Dendritic cell treated with granulocyte-macrophage colony-stimulating factor and Interleukin-4, amounts not matched to agents 40 ng/mL and 50 ng/mL, for 4 days (primary cell): Measurements from ENCODE around the gene TNNT1.
"Not testable (repeated sequence)": the region's sequence is repeated elsewhere in the genome, so short reads cannot be mapped to it uniquely, and the experiment has no call there.

Experiments used
- H3K27ac Mint-ChIP-seq: one replicate; pipeline ENCODE4 v1.8.0; 2022; ENCODE audit warnings: mild to moderate bottlenecking, mixed read lengths
- H3K27me3 Mint-ChIP-seq: one replicate; pipeline ENCODE4 v1.8.0; 2022; ENCODE audit warnings: mild to moderate bottlenecking, mixed read lengths
- H3K36me3 Mint-ChIP-seq: one replicate; pipeline ENCODE4 v1.8.0; 2022; ENCODE audit warnings: low read depth, mixed read lengths
- H3K4me1 Mint-ChIP-seq: one replicate; pipeline ENCODE4 v1.8.0; 2022; ENCODE audit warnings: low read depth, mixed read lengths
- H3K4me3 Mint-ChIP-seq: one replicate; pipeline ENCODE4 v1.8.0; 2022; ENCODE audit warnings: mild to moderate bottlenecking, moderate library complexity, mixed read lengths
- H3K9me3 Mint-ChIP-seq: one replicate; pipeline ENCODE4 v1.8.0; 2022; ENCODE audit warnings: mixed read lengths
- intact Hi-C: fragments of 100-400 bp; cut with micrococcal nuclease; formaldehyde crosslinking; loops from one replicate; pipeline ENCODE4 v1.15.0; 2022

TNNT1 gene

GRCh38 chr19:55160128-55160985, 11.4 kb upstream of the TNNT1 start:
- Mint-ChIP-seq H3K27ac (no peak overlapping the region), H3K9me3 (no peaks in the 10 kb centered on the region), H3K27me3 (peaks cover 84% of the 10 kb centered on the region), H3K36me3 (no peaks in the 10 kb centered on the region), H3K4me1 (peaks cover 20% of the 10 kb centered on the region), H3K4me3 (peak overlapping the region; percentile 27)
- intact Hi-C loops, result loop anchor here (1.0 kb wide), 1 partner anchor 43 kb away; the partner anchor contains the start of gene PPP1R12C

GRCh38 chr19:55158848-55159749, 10.1 kb upstream of the TNNT1 start:
- Mint-ChIP-seq H3K36me3 (no peaks in the 10 kb centered on the region), H3K4me3 (no peak overlapping the region), H3K27ac (no peak overlapping the region), H3K4me1 (peaks cover 21% of the 10 kb centered on the region), H3K9me3 (no peaks in the 10 kb centered on the region), H3K27me3 (peaks cover 82% of the 10 kb centered on the region)
- intact Hi-C loops, result no loop called here

DNA sequence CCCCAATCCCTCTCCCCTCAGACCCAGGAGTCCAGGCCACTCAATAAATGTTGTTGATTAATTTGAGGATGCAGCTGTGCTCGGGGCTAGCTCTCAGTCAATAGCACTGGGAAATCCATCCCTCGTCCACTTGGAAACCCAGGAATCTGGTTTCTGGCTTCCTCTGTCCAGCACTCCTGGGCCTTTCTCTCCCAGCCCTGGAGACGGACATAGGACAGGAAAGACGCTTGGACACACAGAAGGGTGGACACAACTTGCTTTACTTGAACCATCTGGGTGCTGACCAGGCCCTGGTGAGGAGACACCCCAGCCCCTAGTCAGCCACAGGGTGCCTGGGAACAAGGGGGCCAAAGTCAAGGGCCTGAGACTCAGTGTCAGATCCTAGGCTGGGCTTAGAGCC, 9.4 kb upstream of the TNNT1 start:
- Mint-ChIP-seq H3K27ac (peak overlapping the region; percentile 1), H3K4me1 (peaks cover 26% of the 10 kb centered on the region), H3K4me3 (no peak overlapping the region), H3K36me3 (no peaks in the 10 kb centered on the region), H3K9me3 (no peaks in the 10 kb centered on the region), H3K27me3 (peaks cover 81% of the 10 kb centered on the region)
- intact Hi-C loops, result no loop called here

DNA sequence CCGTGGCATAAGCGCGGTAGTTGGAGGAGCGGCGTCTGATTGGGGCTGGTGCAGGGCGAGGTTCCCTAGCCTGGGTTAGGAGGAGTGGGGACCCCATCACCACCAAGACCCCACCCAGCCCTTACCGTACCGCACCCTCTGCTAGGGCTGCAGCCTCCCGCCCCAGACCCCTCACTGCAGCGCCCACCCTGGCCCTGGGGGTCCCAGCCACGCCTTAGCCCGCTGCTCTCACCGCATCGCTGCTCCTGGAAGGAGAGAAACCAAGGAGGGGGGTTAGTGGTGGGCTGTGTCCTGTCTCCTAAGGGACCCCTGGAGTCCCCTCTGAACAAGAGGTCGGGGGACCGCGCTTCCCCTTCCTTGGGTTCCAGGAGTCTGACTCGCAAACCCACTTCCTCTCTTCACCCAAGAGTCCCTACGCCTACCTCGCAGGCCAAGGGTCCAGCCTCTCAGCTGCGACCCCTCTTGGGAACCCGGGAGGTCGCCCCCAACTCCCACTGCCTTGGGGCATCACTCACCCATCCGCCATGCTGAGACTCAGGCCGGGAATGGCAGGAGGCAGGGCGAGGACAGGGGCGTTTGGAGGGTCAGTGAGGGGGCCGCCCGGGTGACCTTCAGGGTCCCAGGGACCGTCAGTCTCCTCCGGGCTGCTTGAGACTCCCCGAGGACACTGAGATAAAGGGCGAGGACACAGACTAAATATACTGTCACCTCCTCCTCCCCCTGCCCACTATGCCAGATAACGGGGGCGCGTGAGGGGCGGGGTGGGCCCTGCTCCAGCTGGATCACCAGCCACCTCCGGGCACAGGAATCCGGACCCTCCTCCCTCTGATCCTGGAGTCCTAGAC, 8.3 kb upstream of the TNNT1 start, which contains the start of gene TNNI3:
Gene TNNI3, minus strand, starts transcription at position 669 of the 845 bp plus-strand sequence. Its CDS starts 143 bp downstream, at position 526.
- H3K27me3 Mint-ChIP-seq, result peaks cover 75% of the 10 kb centered on the region
- peaks cover 2% of the 10 kb centered on the region for H3K9me3 Mint-ChIP-seq
- H3K4me1 Mint-ChIP-seq, result peaks cover 26% of the 10 kb centered on the region
- peak within 1 kb of the TSS; percentile 21 for H3K4me3 Mint-ChIP-seq
- H3K36me3 Mint-ChIP-seq, result no peaks in the 10 kb centered on the region
- H3K27ac Mint-ChIP-seq, result peak within 1 kb of the TSS; percentile 1
- intact Hi-C loops, result no loop called here

GRCh38 chr19:55156202-55157063, 7.4 kb upstream of the TNNT1 start:
- Mint-ChIP-seq H3K36me3 (no peaks in the 10 kb centered on the region), H3K9me3 (peaks cover 11% of the 10 kb centered on the region), H3K4me1 (peaks cover 26% of the 10 kb centered on the region), H3K4me3 (peak overlapping the region; percentile 21), H3K27me3 (peaks cover 68% of the 10 kb centered on the region), H3K27ac (no peak overlapping the region)
- intact Hi-C loops, result no loop called here

DNA sequence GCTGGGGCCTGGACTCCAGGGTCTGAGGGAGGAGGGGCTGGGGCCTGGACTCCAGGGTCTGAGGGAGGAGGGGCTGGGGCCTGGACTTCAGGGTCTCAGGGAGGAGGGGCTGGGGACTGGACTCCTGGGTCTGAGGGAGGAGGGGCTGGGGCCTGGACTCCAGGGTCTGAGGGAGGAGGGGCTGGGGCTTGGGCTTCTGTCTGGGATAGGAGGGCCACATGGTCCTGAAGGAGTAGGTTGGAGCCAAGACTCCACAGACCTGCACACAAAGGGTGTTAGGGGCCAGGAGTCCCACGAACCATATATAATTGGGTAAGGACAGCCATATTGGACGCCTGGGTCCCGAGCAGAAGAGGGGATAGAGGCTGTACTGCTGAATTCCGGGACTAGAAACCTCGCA, 6.8 kb upstream of the TNNT1 start:
- peaks cover 66% of the 10 kb centered on the region for H3K27me3 Mint-ChIP-seq
- peaks cover 11% of the 10 kb centered on the region for H3K9me3 Mint-ChIP-seq
- intact Hi-C loops, H3K36me3 Mint-ChIP-seq, H3K27ac Mint-ChIP-seq, H3K4me3 Mint-ChIP-seq: not testable (repeated sequence)
- H3K4me1 Mint-ChIP-seq, result peaks cover 26% of the 10 kb centered on the region

DNA sequence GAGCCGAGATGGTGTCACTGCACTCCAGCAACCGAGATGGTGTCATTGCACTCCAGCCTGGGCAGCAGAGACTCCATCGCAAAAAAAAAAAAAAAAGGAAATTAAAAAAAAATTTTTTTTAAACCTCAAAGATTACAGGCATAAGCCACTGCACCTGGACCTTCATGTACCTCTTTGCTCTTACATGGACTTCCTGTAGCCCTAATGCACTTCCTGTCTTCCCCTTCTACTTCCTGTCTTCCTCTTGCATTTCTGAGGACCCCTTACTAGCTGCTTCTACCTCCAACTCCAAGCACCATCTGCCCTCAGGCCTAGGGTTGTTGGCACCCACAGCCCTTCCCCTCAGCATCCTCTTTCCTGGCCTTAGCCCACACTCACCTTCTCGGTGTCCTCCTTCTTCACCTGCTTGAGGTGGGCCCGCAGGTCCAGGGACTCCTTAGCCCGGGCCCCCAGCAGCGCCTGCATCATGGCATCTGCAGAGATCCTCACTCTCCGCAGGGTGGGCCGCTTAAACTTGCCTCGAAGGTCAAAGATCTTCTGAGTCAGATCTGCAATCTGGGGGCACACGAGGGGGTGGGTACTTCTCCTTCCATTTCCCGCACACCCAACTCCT, 4.8 kb upstream of the TNNT1 start:
- Mint-ChIP-seq H3K27me3 (peaks cover 64% of the 10 kb centered on the region), H3K27ac (no peak overlapping the region), H3K36me3 (no peaks in the 10 kb centered on the region), H3K9me3 (peaks cover 11% of the 10 kb centered on the region), H3K4me3 (no peak overlapping the region), H3K4me1 (peaks cover 26% of the 10 kb centered on the region)
- intact Hi-C loops, result no loop called here

GRCh38 chr19:55152017-55152416, 3.0 kb upstream of the TNNT1 start:
- peaks cover 65% of the 10 kb centered on the region for H3K27me3 Mint-ChIP-seq
- H3K36me3 Mint-ChIP-seq, result no peaks in the 10 kb centered on the region
- peaks cover 11% of the 10 kb centered on the region for H3K9me3 Mint-ChIP-seq
- no peak overlapping the region for H3K4me3 Mint-ChIP-seq
- intact Hi-C loops, result no loop called here
- H3K27ac Mint-ChIP-seq, result no peak overlapping the region
- peaks cover 19% of the 10 kb centered on the region for H3K4me1 Mint-ChIP-seq

- H3K27ac Mint-ChIP-seq, result no peak overlapping the region
- H3K36me3 Mint-ChIP-seq, result no peaks in the 10 kb centered on the region
- peaks cover 11% of the 10 kb centered on the region for H3K9me3 Mint-ChIP-seq
- peaks cover 21% of the 10 kb centered on the region for H3K4me1 Mint-ChIP-seq
- H3K27me3 Mint-ChIP-seq, result peaks cover 71% of the 10 kb centered on the region
- no peak overlapping the region for H3K4me3 Mint-ChIP-seq
- intact Hi-C loops, result loop anchor here (10.0 kb wide), 1 partner anchor 147 kb away; no protein-coding TSS in a partner anchor
These were observed 1.3 kb downstream of the TNNT1 start for GRCh38 chr19:55147545-55148251.

- intact Hi-C loops, result loop anchor here (10.0 kb wide), 1 partner anchor 148 kb away; no protein-coding TSS in a partner anchor
- Mint-ChIP-seq H3K4me1 (peaks cover 21% of the 10 kb centered on the region), H3K27me3 (peaks cover 78% of the 10 kb centered on the region)
These were observed 2.2 kb downstream of the TNNT1 start for GRCh38 chr19:55146705-55147273.

GRCh38 chr19:55146078-55146704, 2.8 kb downstream of the TNNT1 start:
- intact Hi-C loops, result loop anchor here (10.0 kb wide), 1 partner anchor 149 kb away; no protein-coding TSS in a partner anchor
- no peaks in the 10 kb centered on the region for H3K36me3 Mint-ChIP-seq
- peaks cover 23% of the 10 kb centered on the region for H3K4me1 Mint-ChIP-seq
- H3K27ac Mint-ChIP-seq, result no peak overlapping the region
- peak overlapping the region; percentile 15 for H3K4me3 Mint-ChIP-seq
- no peaks in the 10 kb centered on the region for H3K9me3 Mint-ChIP-seq
- peaks cover 81% of the 10 kb centered on the region for H3K27me3 Mint-ChIP-seq

More at GRCh38 chr19:55146705-55147273, 2.2 kb downstream of the TNNT1 start:
- H3K27ac Mint-ChIP-seq, result no peak overlapping the region
- no peaks in the 10 kb centered on the region for H3K36me3 Mint-ChIP-seq
- peaks cover 3% of the 10 kb centered on the region for H3K9me3 Mint-ChIP-seq
- H3K4me3 Mint-ChIP-seq, result no peak overlapping the region
